Panc1 (cell line): Measurements from ENCODE around the gene DPP8. TPM values are rescaled to one million over a fixed set of nuclear protein-coding genes. Genes with fewer than 3 reads are reported as not detected.

Source experiments
- ATAC-seq: fragments of 200-7000 bp; cut with Tn5 transposase; 2 replicates; pipeline ENCODE4 v1.9.1; 2020; ENCODE audit warnings: mild to moderate bottlenecking, moderate library complexity
- BruUV-seq: library from RNA; stranded (reverse); fragments of 400-500 nt; replicated peaks from 2 replicates; lab custom pipeline; 2021; lab: Mats Ljungman, UMichigan
- CTCF ChIA-PET: fragments of 300-600 bp; sonication (Branson Sonifier 250); formaldehyde crosslinking; loops from one replicate; lab custom pipeline; 2022; ENCODE audit warnings: antibody characterized with exemption; lab: Charles Lee
- POLR2A ChIA-PET: fragments of 300-600 bp; sonication (Branson Sonifier 250); formaldehyde crosslinking; loops from one replicate; lab custom pipeline; 2022; ENCODE audit warnings: antibody characterized with exemption; lab: Charles Lee
- DNase-seq: peaks from one replicate; pipeline ENCODE4 v3.0.0-alpha.2; 2010; ENCODE audit warnings: low read depth, low spot score
- H3K27ac ChIP-seq: 2 replicates; pipeline ENCODE4 v1.5.1; 2011; ENCODE audit warnings: mild to moderate bottlenecking, low read length, inconsistent platforms
- H3K27me3 ChIP-seq: fragments of 200-500 bp; sonication (Bioruptor generic); 2 replicates; pipeline ENCODE4 v1.6.0; 2014; ENCODE audit warnings: low read length, inconsistent platforms; ENCODE audit not compliant: control insufficient read depth, insufficient read depth
- H3K36me3 ChIP-seq: fragments of 200-500 bp; sonication (Bioruptor generic); 2 replicates; pipeline ENCODE4 v1.5.1; 2014; ENCODE audit warnings: inconsistent platforms, mild to moderate bottlenecking, low read length, moderate library complexity; ENCODE audit not compliant: control insufficient read depth, insufficient read depth
- H3K4me1 ChIP-seq: 2 replicates; pipeline ENCODE4 v1.5.1; 2011; ENCODE audit warnings: inconsistent platforms, mild to moderate bottlenecking, low read length, moderate library complexity; ENCODE audit not compliant: control insufficient read depth, insufficient read depth
- H3K4me3 ChIP-seq, 2 experiments: 2 replicates each; pipeline ENCODE4 v1.5.1; 2011 to 2012; ENCODE audit warnings: low read depth in 2 of 2, low read length in 2 of 2, mild to moderate bottlenecking in 2 of 2, inconsistent platforms in 1 of 2, moderate library complexity in 1 of 2
- H3K9me3 ChIP-seq: fragments of 200-500 bp; sonication (Bioruptor generic); 2 replicates; pipeline ENCODE4 v1.5.1; 2014; ENCODE audit warnings: low read depth, mild to moderate bottlenecking, inconsistent platforms, low read length, moderate library complexity; ENCODE audit not compliant: control insufficient read depth, insufficient read depth
- CTCF ChIP-seq: fragments of 450-650 bp; IDR thresholded peaks from 2 replicates; pipeline ENCODE4 v1.5.1; 2017; ENCODE audit warnings: mild to moderate bottlenecking
- POLR2AphosphoS5 ChIP-seq: IDR thresholded peaks from 2 replicates; pipeline ENCODE4 v1.6.1; 2012; ENCODE audit warnings: mild to moderate bottlenecking, low read depth, low read length, moderate library complexity
- REST ChIP-seq, 2 experiments: IDR thresholded peaks; 2 replicates each; pipeline ENCODE4 v1.6.1; 2011 to 2012; ENCODE audit warnings: low read depth in 2 of 2, control low read depth in 1 of 2, low read length in 1 of 2, mild to moderate bottlenecking in 1 of 2, moderate library complexity in 1 of 2; ENCODE audit not compliant: insufficient read depth in 1 of 2
- SIN3A ChIP-seq: IDR thresholded peaks from 2 replicates; pipeline ENCODE4 v1.6.1; 2012; ENCODE audit warnings: low read depth, mild to moderate bottlenecking, low read length, moderate library complexity, borderline replicate concordance; ENCODE audit not compliant: insufficient read depth
- TCF7L2 ChIP-seq: IDR thresholded peaks from 2 replicates; pipeline ENCODE4 v1.6.1; 2011; ENCODE audit warnings: mild to moderate bottlenecking, low read depth, low read length, inconsistent platforms
- in situ Hi-C: cut with HindIII; loops from 2 replicates; pipeline ENCODE4 v1.10.0; 2016; ENCODE audit warnings: low sequenced_read_pairs, low pct_unique_long_range_greater_than_20kb
- intact Hi-C: fragments of 100-400 bp; cut with micrococcal nuclease; formaldehyde crosslinking; loops from one replicate; pipeline ENCODE4 v1.10.0; 2022; ENCODE audit not compliant: unreplicated experiment
- total RNA-seq: library from RNA; stranded (reverse); gene quantifications from one replicate; pipeline ENCODE4 v1.2.1, GENCODE V29; 2021; ENCODE audit not compliant: unreplicated experiment

DPP8 gene
- total RNA-seq, 1 experiment from 2014 or later = 36.2 TPM

GRCh38 chr15:65451989-65452388, 65.5 kb downstream of the DPP8 start:
- BruUV-seq = no TSS peak
- DNase-seq (no peak), ATAC-seq (no peak)
- ChIA-PET POLR2A (interaction anchor here (0.6 kb wide), 1 partner anchor 58 kb away, joined by 6 read pairs; no protein-coding TSS in a partner anchor), CTCF (no interaction called here)
- in situ Hi-C loops = no loop called here
- Histone ChIP-seq H3K27ac (no peak overlapping the region), H3K4me1 (no peaks in the 10 kb centered on the region), H3K27me3 (no peaks in the 10 kb centered on the region), H3K4me3 (no peak overlapping the region), H3K36me3 (peaks cover 23% of the 10 kb centered on the region; the same call in 1 of the 2 replicates), H3K9me3 (no peaks in the 10 kb centered on the region)
- intact Hi-C loops = no loop called here
- TF ChIP-seq CTCF = no peak

- TF ChIP-seq REST (IDR thresholded peaks at IDR 0.05; ENCODE audit: insufficient read depth in 1 of 2, low read depth in 2 of 2, low read length in 1 of 2) = no peak
- TF ChIP-seq CTCF = no peak
- TF ChIP-seq POLR2AphosphoS5 = no peak
- no peak for TF ChIP-seq TCF7L2
- no peak for TF ChIP-seq SIN3A
- in situ Hi-C loops = no loop called here
- no peak for DNase-seq
- Histone ChIP-seq H3K36me3 (peaks cover 36% of the 10 kb centered on the region), H3K27ac (no peak overlapping the region), H3K4me1 (no peaks in the 10 kb centered on the region), H3K27me3 (no peaks in the 10 kb centered on the region), H3K9me3 (no peaks in the 10 kb centered on the region), H3K4me3 (no peak overlapping the region)
- BruUV-seq = no TSS peak
- POLR2A ChIA-PET = no interaction called here
- CTCF ChIA-PET = no interaction called here
- ATAC-seq = no peak
- intact Hi-C loops = no loop called here
These were observed 66.9 kb downstream of the DPP8 start for GRCh38 chr15:65450556-65450955.
